Heart right ventricle (tissue), 16 donors: Measurements from ENCODE around the gene IFITM10. TPM values are rescaled to one million over a fixed set of nuclear protein-coding genes. Genes with fewer than 3 reads are reported as not detected.

Experiments
- ATAC-seq, 8 donors: fragments of 200-7000 bp; cut with Tn5 transposase; one replicate each; pipeline ENCODE4 v1.9.1; 2020; ENCODE audit warnings: mild to moderate bottlenecking in 8 of 8, moderate library complexity in 8 of 8, moderate number of reproducible peaks in 1 of 8
- DNase-seq, 2 donors: peaks; one replicate each; pipeline ENCODE4 v3.0.0-alpha.2; 2020
- H3K27ac ChIP-seq, 10 donors: fragments of 200-600 bp; sonication (generic) in 2 of 10; one replicate each; pipeline versions ENCODE4 v1.5.0 to v1.8.0; 2020 to 2022; ENCODE audit warnings: mild to moderate bottlenecking in 3 of 10
- H3K27me3 ChIP-seq, 7 donors: fragments of 200-600 bp; one replicate each; pipeline ENCODE4 v1.8.0; 2021 to 2022; ENCODE audit warnings: mild to moderate bottlenecking in 2 of 7
- H3K36me3 ChIP-seq, 9 donors: fragments of 200-600 bp; sonication (generic) in 1 of 9; one replicate each; pipeline versions ENCODE4 v1.5.0 to v1.8.0; 2020 to 2022; ENCODE audit warnings: mild to moderate bottlenecking in 2 of 9
- H3K4me1 ChIP-seq, 9 donors: fragments of 200-600 bp; sonication (generic) in 1 of 9; one replicate each; pipeline versions ENCODE4 v1.5.0 to v1.8.0; 2020 to 2022; ENCODE audit warnings: mild to moderate bottlenecking in 4 of 9
- H3K4me3 ChIP-seq, 10 donors: fragments of 200-600 bp; sonication (generic) in 2 of 10; one replicate each; pipeline versions ENCODE4 v1.5.0 to v1.8.0; 2020 to 2022; ENCODE audit warnings: mild to moderate bottlenecking in 7 of 10, moderate library complexity in 2 of 10
- H3K9me3 ChIP-seq, 11 donors: fragments of 200-600 bp in 10 of 11; sonication (generic) in 2 of 11; one replicate each; pipeline versions ENCODE4 v1.5.0 to v1.8.0; 2013 to 2022; ENCODE audit warnings: mild to moderate bottlenecking in 2 of 11, control low read depth in 1 of 11, moderate library complexity in 1 of 11
- WGBS, 2 donors: extraction: QIAGEN DNeasy Blood & Tissue Kit; methylation state at CpG; one replicate each; pipeline ENCODE4 v1.1.7; 2013; ENCODE audit warnings: inconsistent platforms in 1 of 2; 5-methylcytosine and 5-hydroxymethylcytosine counted together
- intact Hi-C, 10 donors: fragments of 100-400 bp; cut with DNase I; formaldehyde crosslinking; loops; one replicate each; pipeline versions ENCODE4 v1.11.1 to v1.14.2; 2022
- polyA plus RNA-seq, 2 donors: library from polyadenylated mRNA; stranded (reverse); fragments of 200-250 nt; gene quantifications; one replicate each; pipeline ENCODE4 v1.2.3, GENCODE V29; 2013
- total RNA-seq, 10 donors: library from RNA; stranded (reverse); fragmentation: NEBNext Ultra II Directional in 3 of 10; extraction: Animal tissue kit (Norgen Biotek cat#: 25700) in 3 of 10; gene quantifications; one replicate each; pipeline versions ENCODE4 v1.2.1 to v1.2.4, GENCODE V29; 2021 to 2023
- TF ChIP-seq, protein P1 (sequence below), 9 donors: fragments of 200-600 bp; sonication (generic) in 2 of 9; IDR thresholded peaks; one replicate each; pipeline versions ENCODE4 v1.5.0 to v1.8.0; 2021 to 2022; ENCODE audit warnings: antibody characterized with exemption in 9 of 9, mild to moderate bottlenecking in 5 of 9, moderate library complexity in 1 of 9
- donor health status: Arrhythmogenic right ventricular cardiomyopathy.
- donor health status: ischemic (EF 13 %, LVEDD 7.1; RV severe dilation, severe dysfunction).
- donor health status: healthy with polysubstance abuse.
- donor health status: DM: no; HTN: yes; CAD: no.
- donor health status: DM: no; HTN: no; CAD: no.
- donor health status: ischemic (EF 25% LVEDD 6.9; RV normal size, moderate dysfunction).
- donor health status: ischemic (EF 25% LVEDD 5.7; RV mildly dilated, moderate dysfunction).
- donor health status: healthy.
- donor health status: DM: yes; HTN: yes; CAD: no.
- donor health status: Ischemic cardiomyopathy.
- donor health status: ischemic (EF 35%, LVEDD 5.7; RV mildly dilated, moderate dysfunction).
- donor health status: nonischemic (EF 11% LVEDD 7.7; RV severe dilation, severe dysfunction).
- donor health status: DM: yes; HTN: yes; CAD: no.
- donor health status: PGD.
- donor health status: ischemic (EF 29% LVEDD 5.4; RV normal size, mild dysfunction).
- donor health status: nonischemic (EF 23%, LVEDD 6.1; RV moderate dilation, normal function).

Gene IFITM10
- total and polyA plus RNA-seq, 12 donors: 0.07 to 2.4 (median 0.42) TPM

DNA sequence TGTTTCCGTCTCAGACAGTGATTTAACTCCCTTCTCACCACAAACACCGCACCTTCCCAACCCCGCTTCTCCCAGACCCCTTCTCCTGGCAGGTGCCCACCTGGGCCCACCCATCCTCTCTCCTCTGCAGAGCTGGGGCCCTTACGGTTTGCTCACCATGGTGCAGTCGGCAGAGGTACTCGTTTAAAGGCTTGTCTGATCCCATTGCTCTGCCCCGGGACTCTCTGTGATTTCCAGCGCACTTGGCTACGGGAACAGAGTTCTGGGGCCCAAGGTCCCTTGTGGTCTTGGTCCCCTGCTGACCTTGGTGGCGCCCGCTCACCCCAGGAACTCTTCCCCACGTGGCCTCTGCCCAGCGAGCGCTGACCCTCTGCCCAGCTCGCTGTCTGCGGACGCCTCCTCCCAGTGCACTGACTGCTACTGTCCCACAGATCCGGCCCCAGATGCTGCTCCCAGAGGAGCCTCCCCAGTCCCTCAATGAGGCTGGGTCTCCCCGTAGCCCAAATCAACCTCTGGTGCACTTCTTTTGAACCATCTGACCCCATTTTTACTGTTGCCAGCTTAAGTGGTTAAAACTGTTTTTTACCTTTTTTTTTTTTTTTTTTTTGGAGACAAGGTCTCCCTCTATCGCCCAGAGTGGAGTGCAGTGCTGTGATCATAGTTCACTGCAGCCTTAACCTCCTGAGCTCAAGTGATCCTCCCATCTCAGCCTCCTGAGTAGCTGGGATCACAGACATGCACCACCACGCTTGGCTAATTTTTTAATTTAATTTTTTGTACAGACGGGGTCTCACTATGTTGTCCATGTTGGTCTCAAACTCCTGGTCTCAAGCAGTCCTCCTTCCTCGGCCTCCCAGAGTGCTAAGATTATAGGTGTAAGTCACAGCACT lies 34.6 kb upstream of the IFITM10 start:
- Histone ChIP-seq H3K27ac (no peak overlapping the region), H3K4me3 (no peak overlapping the region), H3K36me3 (no peaks in the 10 kb centered on the region), H3K4me1 (peaks cover 0 to 48% (median 0%) of the 10 kb centered on the region in 9 donors), H3K27me3 (peaks cover 0 to 11% (median 0%) of the 10 kb centered on the region in 7 donors), H3K9me3 (peaks cover 0 to 8% (median 0%) of the 10 kb centered on the region in 11 donors)
- intact Hi-C loops: no loop called here
- DNase-seq: no peak
- ATAC-seq: no peak
- WGBS, 2 donors: 83 to 84% methylated on average over 23 of the region's 23 CpGs
- TF ChIP-seq, protein P1, sequence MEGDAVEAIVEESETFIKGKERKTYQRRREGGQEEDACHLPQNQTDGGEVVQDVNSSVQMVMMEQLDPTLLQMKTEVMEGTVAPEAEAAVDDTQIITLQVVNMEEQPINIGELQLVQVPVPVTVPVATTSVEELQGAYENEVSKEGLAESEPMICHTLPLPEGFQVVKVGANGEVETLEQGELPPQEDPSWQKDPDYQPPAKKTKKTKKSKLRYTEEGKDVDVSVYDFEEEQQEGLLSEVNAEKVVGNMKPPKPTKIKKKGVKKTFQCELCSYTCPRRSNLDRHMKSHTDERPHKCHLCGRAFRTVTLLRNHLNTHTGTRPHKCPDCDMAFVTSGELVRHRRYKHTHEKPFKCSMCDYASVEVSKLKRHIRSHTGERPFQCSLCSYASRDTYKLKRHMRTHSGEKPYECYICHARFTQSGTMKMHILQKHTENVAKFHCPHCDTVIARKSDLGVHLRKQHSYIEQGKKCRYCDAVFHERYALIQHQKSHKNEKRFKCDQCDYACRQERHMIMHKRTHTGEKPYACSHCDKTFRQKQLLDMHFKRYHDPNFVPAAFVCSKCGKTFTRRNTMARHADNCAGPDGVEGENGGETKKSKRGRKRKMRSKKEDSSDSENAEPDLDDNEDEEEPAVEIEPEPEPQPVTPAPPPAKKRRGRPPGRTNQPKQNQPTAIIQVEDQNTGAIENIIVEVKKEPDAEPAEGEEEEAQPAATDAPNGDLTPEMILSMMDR (IDR thresholded peaks at IDR 0.05): no peak

DNA sequence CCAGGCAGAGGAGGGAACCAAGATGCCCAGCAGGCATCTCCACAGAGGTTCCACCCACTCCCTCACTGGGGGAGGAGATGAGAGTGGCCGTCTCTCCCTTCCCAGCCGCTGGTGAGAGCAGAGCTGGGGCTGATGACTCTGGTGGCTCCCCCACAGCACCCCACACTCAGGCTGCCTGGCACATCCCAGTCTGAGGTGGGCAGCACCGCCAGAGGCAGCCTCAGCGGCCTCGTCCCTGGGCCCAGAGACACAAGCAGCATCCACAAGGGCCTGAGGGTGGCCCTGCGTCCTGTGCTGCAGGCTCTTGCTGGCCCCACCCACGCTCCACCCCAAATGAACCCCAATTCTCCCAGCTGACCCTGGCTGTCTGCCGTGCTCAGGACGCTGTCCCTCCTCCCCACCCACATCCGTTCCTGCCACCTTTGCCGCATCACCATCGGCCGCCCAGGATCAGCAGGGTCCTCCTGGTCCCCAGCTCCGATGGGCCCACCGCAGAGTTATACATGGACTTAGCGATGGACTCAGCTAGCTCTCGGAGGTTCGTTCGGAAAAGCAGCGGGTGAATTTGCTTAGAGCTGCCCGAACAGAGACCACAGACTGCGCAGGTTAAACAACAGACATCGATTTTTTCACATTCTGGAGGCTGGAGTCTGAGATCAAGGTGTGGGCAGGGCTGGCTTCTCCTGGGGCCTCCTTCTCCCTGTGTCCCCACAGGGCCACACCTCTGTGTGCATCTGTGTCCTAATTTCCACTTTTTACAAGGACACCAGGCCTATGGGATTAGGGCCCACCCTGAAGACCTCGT lies 33.5 kb upstream of the IFITM10 start:
- peaks cover 0 to 51% (median 0%) of the 10 kb centered on the region in 9 donors for H3K4me1 ChIP-seq
- no peaks in the 10 kb centered on the region for H3K36me3 ChIP-seq
- ATAC-seq (no peak), DNase-seq (no peak)
- TF ChIP-seq, protein P1 (IDR thresholded peaks at IDR 0.05): no peak
- 82 to 86% methylated on average over 24 of the region's 24 CpGs for WGBS, 2 donors
- peak overlapping the region in 1 of 10 donors; percentile 81 for H3K27ac ChIP-seq
- intact Hi-C loops: no loop called here
- no peak overlapping the region for H3K4me3 ChIP-seq
- peaks cover 0 to 8% (median 0%) of the 10 kb centered on the region in 11 donors for H3K9me3 ChIP-seq
- peaks cover 0 to 21% (median 0%) of the 10 kb centered on the region in 7 donors for H3K27me3 ChIP-seq

DNA sequence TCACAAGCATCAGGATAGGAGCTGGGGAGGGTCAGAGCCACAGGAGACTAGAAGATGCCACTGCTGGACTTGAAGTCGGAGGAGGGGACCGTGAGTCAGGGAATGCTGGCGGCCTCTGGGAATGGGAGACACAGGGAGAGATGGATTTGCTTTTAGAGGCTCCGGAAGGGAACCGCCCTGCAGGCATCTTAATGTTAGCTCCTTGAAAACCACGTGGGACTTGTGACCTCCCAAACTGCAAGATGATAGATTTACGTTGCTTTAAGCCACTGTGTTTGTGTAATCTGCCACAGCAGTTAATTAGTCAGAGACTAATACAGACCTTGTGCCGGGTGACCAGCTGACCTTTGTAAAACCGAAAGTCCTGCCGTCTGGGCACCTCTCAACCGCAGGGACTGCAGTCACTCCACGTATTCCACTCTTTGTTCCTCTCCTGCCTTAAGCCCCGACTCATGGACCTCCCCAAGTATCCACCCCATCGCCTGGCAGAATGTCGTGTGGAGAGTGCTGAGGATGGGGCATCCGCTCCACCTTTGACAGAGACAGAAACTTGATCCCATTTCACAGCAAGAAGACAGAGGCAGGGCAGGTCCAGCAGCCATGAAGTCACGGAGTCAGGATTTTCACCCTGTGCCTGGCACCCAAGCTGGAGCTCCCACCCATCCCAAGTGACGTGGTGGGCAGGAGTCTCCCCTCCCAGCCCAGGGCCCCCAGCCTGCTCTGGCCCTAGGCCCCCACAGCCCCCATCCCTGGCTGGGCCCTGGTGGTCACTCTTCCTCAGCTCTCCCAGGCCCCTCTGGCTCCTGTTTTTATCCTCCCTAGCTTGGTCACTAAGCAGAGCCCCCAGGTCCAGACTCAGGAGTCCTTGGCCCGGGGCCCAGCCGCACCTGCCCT lies 32.7 kb upstream of the IFITM10 start:
- Histone ChIP-seq H3K9me3 (peaks cover 0 to 4% (median 0%) of the 10 kb centered on the region in 11 donors), H3K27ac (peak overlapping the region in 1 of 10 donors; percentile 81), H3K4me1 (peaks cover 0 to 58% (median 0%) of the 10 kb centered on the region in 9 donors), H3K4me3 (no peak overlapping the region), H3K36me3 (no peaks in the 10 kb centered on the region), H3K27me3 (peaks cover 0 to 25% (median 5%) of the 10 kb centered on the region in 7 donors)
- intact Hi-C loops: no loop called here
- DNase-seq (no peak), ATAC-seq (no peak)
- TF ChIP-seq, protein P1 (IDR thresholded peaks at IDR 0.05): no peak
- 78 to 79% methylated on average over 20 of the region's 20 CpGs for WGBS, 2 donors
